Measurements from ENCODE around the gene UGCG.

Gene UGCG

DNA sequence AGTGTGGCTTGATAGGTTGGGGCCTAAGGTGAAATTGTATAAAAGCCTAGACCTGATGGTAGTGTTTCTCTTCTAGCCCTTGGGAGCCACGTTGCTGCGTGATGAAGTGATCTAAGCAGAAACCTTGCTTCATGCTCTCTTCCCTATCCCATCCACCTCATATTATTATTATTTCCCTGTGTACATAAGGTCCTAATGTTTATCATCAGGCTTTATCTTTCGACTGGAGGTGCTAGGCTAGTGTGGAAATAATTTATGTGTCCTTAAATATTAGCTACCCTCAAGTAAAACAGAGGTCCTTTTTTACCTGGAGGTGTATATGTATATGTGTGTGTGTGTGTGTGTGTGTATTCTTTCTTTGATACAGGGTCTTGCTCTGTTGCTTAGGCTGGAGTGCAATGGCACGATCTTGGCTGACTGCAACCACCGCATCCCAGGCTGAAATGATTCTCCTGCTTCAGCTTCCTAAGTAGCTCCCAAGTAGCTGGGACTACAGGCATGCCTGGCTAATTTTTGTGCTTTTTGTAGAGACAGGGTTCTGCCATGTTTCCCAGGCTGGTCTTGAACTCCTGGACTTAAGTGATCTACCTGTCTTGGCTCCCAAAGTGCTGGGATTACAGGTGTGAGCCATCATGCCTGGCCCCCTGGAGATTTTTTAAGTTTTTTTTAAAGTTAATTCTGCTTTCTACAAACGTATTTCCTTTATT lies 3.7 kb downstream of the UGCG start:
- TF ChIP-seq TEAD4 (IDR thresholded peaks at IDR 0.05) (no peak), ZBTB7A (IDR thresholded peaks at IDR 0.05; ENCODE audit: low read depth) (no peak), REST (IDR thresholded peaks at IDR 0.05; ENCODE audit: low read depth) (no peak), CREB1 (IDR thresholded peaks at IDR 0.05; ENCODE audit: low read depth) (no peak), TAF1 (IDR thresholded peaks at IDR 0.05; ENCODE audit: low read depth) (no peak), FOXM1 (IDR thresholded peaks at IDR 0.05; ENCODE audit: borderline replicate concordance, low read depth) (no peak), TCF12 (IDR thresholded peaks at IDR 0.05; ENCODE audit: low read depth) (no peak), EP300 (IDR thresholded peaks at IDR 0.05; ENCODE audit: borderline replicate concordance) (no peak), RAD21 (IDR thresholded peaks at IDR 0.05; ENCODE audit: low read depth) (no peak), NFIC (IDR thresholded peaks at IDR 0.05) (no peak), CEBPB (IDR thresholded peaks at IDR 0.05) (no peak), USF1 (IDR thresholded peaks at IDR 0.05) (no peak), MAX (IDR thresholded peaks at IDR 0.05) (no peak), YY1 (IDR thresholded peaks at IDR 0.05; ENCODE audit: low read depth) (no peak)

GRCh38 chr9:111900858-111901612 lies 4.4 kb downstream of the UGCG start:
- no peak for TF ChIP-seq MAX (IDR thresholded peaks at IDR 0.05)
- TF ChIP-seq YY1 (IDR thresholded peaks at IDR 0.05; ENCODE audit: low read depth) = no peak
- TF ChIP-seq NFIC (IDR thresholded peaks at IDR 0.05) = no peak
- no peak for TF ChIP-seq CREB1 (IDR thresholded peaks at IDR 0.05; ENCODE audit: low read depth)

GRCh38 chr9:111902391-111903139 lies 6.0 kb downstream of the UGCG start:
- TF ChIP-seq ZBTB7A (IDR thresholded peaks at IDR 0.05; ENCODE audit: low read depth) (no peak), CREB1 (IDR thresholded peaks at IDR 0.05; ENCODE audit: low read depth) (no peak), YY1 (IDR thresholded peaks at IDR 0.05; ENCODE audit: low read depth) (no peak), FOXM1 (IDR thresholded peaks at IDR 0.05; ENCODE audit: borderline replicate concordance, low read depth) (no peak), MAX (IDR thresholded peaks at IDR 0.05) (no peak), TAF1 (IDR thresholded peaks at IDR 0.05; ENCODE audit: low read depth) (no peak), RAD21 (IDR thresholded peaks at IDR 0.05; ENCODE audit: low read depth) (no peak), EP300 (IDR thresholded peaks at IDR 0.05; ENCODE audit: borderline replicate concordance) (no peak), EGR1 (IDR thresholded peaks at IDR 0.05) (no peak), CEBPB (IDR thresholded peaks at IDR 0.05) (no peak), REST (IDR thresholded peaks at IDR 0.05; ENCODE audit: low read depth) (no peak), USF1 (IDR thresholded peaks at IDR 0.05) (no peak), TCF12 (IDR thresholded peaks at IDR 0.05; ENCODE audit: low read depth) (no peak), TEAD4 (IDR thresholded peaks at IDR 0.05) (no peak), NFIC (IDR thresholded peaks at IDR 0.05) (no peak)

GRCh38 chr9:111904026-111904425 lies 7.4 kb downstream of the UGCG start:
- TF ChIP-seq NFIC (IDR thresholded peaks at IDR 0.05) (no peak), CREB1 (IDR thresholded peaks at IDR 0.05; ENCODE audit: low read depth) (no peak), REST (IDR thresholded peaks at IDR 0.05; ENCODE audit: low read depth) (no peak), RAD21 (IDR thresholded peaks at IDR 0.05; ENCODE audit: low read depth) (no peak)
